ENCODE data around the gene ERF.
A peak's percentile ranks its signal among the peaks of the same experiment; 100 is the strongest.

Gene ERF

DNA sequence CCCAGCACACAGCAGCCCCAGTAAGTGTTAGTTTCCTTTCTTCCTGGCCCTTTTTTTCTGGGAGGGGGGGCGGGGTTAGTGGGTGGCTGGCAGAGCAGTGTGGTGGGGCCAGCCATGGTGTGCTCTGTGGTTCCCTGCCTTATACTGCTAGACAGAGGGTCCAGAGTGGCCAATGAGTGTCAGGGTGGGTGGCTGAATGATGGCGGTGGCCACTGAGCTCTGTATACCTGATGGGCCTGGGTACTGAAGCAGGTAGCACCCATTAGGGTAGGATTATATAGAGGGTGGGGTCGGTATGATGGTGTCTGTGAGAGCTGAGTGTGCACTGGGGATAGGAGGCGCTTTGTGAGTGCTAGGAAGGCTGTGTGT, 27.9 kb upstream of the ERF start:
- H3K27ac ChIP-seq: peak overlapping the region; percentile 73
- TF ChIP-seq ZFX (IDR thresholded peaks at IDR 0.05): no peak
- TF ChIP-seq CTCF (conservative IDR thresholded peaks at IDR 0.05): no peak

GRCh38 chr19:42281827-42282762, 27.2 kb upstream of the ERF start:
- H3K27ac ChIP-seq: no peak overlapping the region; the same call in 1 of the 2 replicates
- TF ChIP-seq CTCF (conservative IDR thresholded peaks at IDR 0.05) (no peak), ZFX (IDR thresholded peaks at IDR 0.05) (no peak)

- peak overlapping the region; percentile 85; the same call in 1 of the 2 replicates for H3K27ac ChIP-seq
- TF ChIP-seq CTCF (conservative IDR thresholded peaks at IDR 0.05) (no peak), ZFX (IDR thresholded peaks at IDR 0.05) (no peak)
These were observed 26.4 kb upstream of the ERF start for GRCh38 chr19:42281146-42281826.

- peak overlapping the region; percentile 85 for H3K27ac ChIP-seq
- no peak for TF ChIP-seq ZFX (IDR thresholded peaks at IDR 0.05)
- TF ChIP-seq CTCF (conservative IDR thresholded peaks at IDR 0.05): no peak
These were observed 25.9 kb upstream of the ERF start for GRCh38 chr19:42280815-42281145.

- no peak for TF ChIP-seq ZFX (IDR thresholded peaks at IDR 0.05)
- TF ChIP-seq CTCF (conservative IDR thresholded peaks at IDR 0.05): peak; percentile 84
- peak overlapping the region; percentile 85 for H3K27ac ChIP-seq
These were observed 25.2 kb upstream of the ERF start for GRCh38 chr19:42279902-42280814.

- H3K27ac ChIP-seq: peak overlapping the region; percentile 85
These were observed 24.4 kb upstream of the ERF start for GRCh38 chr19:42279155-42279901.

More at GRCh38 chr19:42279155-42279901, 24.4 kb upstream of the ERF start:
- no peak for TF ChIP-seq ZFX (IDR thresholded peaks at IDR 0.05)
